NCI-H2171 treated with DMSO at 0.1 percent for 48 hours (cell line): ENCODE measurements around the gene CYB561D2.

ENCODE experiments used
- DNase-seq: peaks from one replicate; lab custom pipeline; 2025; lab: John Stamatoyannopoulos, UW

Gene CYB561D2

DNA sequence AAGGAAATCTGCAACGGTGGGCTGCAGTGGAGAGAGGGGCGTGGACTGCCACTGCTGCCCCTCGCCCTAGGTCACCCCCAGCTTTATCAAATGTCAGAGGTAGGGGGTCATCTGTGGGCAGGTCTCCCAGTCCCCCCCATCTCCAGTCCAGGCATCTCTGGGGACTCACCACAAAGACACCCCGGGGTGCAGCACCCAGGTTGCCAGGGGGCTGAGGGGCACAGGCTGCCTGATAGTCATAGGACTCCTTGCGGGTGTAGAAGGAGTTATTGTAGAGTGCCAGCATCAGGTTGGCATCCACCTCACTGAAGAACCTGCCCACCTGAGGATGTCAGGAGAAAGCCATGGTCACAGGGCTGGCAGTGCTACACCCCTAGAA lies 15.2 kb downstream of the CYB561D2 start:
- DNase-seq: no peak

DNA sequence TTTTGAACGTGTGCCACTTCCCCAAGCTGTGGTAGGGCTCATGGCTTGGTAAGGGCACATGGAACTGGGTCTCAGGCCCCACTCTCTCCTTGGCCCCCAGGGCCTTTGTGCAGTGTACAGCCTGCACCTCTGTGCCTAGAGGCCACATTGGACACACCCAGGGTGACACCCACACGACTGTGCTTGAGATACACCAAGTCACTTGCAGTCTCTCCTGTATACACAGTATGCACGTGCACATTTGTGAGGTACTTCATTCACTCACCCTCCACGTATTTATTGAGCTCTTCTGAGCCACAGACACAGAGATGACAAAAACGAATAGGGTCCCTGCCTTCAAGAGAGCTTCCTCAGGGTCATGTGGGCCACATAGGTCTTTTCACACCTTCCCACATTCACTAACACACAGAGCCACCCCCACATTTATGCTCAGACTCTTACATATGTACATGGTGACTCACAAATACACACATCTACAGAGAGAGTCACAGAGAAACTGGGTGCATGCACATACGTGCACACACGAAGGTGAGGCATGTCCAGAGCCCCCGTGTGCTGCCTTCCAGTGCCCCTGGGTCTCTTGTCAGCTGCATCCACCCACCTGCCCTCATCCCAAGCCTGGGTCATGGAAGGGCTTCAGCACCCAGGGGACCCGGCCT lies 18.5 kb downstream of the CYB561D2 start:
- no peak for DNase-seq

- peak; percentile 9 for DNase-seq
Measured at GRCh38 chr3:50370594-50370993, 19.9 kb downstream of the CYB561D2 start.

- no peak for DNase-seq
Measured at GRCh38 chr3:50371133-50371685, 20.5 kb downstream of the CYB561D2 start.

DNA sequence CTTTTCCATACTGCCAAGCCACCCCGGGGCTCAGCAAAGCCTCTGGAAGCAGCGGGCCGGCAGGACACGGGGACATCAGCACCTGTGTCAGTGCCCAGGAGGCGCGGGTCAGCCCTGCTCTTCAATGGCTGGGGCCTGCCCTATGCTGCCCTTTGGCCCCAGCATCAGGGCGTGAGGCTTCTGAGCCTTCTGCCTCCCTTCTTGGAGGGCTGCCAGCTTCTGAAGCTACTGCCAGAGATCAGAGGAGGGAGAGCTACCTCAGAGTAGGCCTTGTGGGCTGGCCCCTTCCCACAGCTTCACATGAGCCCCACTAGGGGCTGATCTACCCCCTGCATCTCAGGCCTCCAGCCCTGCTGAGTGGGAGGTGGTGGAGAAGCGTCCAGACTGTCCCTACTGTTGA lies 21.7 kb downstream of the CYB561D2 start:
- peak; percentile 18 for DNase-seq

DNA sequence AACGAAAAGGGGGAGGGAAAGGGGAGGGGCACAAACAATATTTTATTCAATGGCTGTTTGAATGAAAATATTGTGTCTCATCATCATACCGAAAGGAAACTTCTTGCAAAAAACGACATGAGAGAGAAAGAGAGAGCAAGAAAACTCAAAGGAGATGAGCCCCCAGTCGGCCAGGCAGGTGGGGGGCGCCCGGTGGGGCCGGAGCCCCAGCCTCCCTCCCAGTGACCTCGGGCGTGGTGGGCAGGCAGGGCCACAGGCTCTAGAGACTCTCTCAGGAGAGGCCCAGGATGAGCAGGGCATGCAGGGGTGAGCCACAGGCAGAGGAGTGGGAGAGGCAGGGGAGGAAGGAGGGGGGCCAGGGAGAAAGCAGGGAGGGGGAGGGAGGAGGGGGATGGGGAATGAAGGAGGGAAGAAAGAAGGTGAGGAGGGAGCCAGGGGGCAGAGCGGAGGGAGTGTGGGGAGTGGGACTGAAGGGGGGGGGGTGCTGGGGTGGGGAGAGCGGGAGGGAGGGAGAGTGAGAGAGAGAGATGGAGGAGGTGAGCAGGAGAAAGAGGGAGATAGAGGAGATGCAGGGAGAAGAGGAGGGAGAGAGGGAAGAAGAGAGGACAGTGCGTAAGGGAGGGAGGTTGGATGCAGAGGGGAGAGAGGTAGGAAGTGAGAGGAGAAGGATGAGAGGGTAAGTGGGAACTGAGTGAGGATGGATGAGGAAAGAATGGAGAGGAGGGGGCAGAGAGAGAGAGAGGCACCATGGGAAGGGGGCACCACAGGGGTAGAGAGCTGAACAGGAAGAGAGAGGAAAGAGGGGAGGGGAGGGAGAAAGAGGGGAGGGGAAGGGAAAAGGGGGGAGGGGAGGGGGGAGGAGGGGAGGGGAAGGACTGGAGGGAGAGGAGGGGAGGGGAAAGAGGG lies 22.7 kb downstream of the CYB561D2 start:
- no peak for DNase-seq

DNA sequence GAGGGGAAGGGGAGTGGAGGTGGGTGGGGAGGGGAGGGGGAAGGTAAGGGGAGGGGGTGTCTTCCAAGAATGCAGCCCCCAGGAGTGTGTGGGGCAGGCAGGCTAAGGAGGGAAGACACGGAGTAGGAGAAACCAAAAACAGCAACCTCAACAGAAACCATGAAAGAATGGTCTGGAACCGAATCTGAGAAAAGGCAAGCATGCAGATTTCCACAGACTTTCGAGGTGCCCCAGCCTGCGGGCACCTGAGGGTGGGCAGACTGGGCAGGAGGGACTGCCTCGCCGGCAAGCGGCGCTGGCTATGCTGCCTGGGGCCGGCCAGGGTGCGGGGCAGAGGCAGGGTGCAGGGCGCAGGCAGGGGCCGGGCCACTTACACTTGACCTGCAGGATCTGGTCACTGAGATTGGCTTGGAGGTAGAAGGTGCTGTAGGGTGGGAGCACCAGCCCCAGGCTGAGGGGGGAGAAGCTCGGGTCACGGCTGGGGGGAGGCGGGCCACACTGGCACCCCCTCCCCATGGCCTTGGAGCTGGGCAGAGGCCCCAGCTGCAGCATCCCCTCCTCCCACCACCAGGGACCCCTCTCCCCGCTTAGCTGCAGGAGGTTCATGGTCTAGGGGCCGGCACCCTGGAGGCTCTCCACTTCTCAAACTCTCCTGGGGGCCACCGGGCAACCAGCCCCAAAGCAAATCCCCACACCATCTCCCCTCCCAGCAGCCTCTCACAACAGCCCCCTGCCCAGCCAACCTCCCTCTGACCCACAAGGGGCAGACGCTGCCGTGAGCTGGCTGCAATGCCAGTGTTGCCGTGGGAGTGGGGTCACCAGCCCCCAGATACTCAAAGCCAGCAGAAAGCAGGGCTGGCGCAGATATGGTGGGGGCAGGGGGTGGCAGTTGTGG lies 23.9 kb downstream of the CYB561D2 start:
- no peak for DNase-seq

GRCh38 chr3:50375258-50375931 lies 24.7 kb downstream of the CYB561D2 start:
- DNase-seq: no peak

GRCh38 chr3:50378024-50378423 lies 27.4 kb downstream of the CYB561D2 start:
- DNase-seq: no peak

GRCh38 chr3:50378757-50379156 lies 28.1 kb downstream of the CYB561D2 start:
- no peak for DNase-seq

GRCh38 chr3:50380405-50381085 lies 29.9 kb downstream of the CYB561D2 start:
- DNase-seq: peak; percentile 48

GRCh38 chr3:50381383-50381782 lies 30.7 kb downstream of the CYB561D2 start:
- DNase-seq: peak; percentile 88

GRCh38 chr3:50382722-50383121 lies 32.1 kb downstream of the CYB561D2 start:
- DNase-seq: no peak

DNA sequence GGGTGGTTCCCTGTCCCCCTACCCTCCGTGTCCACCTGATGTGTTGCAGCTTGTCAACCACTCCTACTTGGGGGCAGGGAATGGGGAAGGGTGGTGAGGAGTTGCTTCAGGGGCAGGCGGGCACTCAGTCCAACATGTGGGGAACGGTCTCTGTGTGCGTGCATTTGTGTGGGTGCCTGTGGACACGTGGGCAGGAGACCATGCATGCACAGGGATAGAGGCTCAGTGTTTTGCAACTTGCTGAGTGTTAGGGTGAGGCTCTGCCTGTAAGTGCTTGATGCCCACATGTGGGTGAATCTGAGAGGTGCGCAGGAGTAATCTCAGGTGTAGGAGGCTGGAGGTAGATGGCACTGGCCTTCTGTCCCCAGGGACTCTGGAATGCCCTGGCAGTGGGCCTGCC lies 33.1 kb downstream of the CYB561D2 start:
- no peak for DNase-seq

- DNase-seq: no peak
Measured at GRCh38 chr3:50385754-50386153, 35.1 kb downstream of the CYB561D2 start.

DNA sequence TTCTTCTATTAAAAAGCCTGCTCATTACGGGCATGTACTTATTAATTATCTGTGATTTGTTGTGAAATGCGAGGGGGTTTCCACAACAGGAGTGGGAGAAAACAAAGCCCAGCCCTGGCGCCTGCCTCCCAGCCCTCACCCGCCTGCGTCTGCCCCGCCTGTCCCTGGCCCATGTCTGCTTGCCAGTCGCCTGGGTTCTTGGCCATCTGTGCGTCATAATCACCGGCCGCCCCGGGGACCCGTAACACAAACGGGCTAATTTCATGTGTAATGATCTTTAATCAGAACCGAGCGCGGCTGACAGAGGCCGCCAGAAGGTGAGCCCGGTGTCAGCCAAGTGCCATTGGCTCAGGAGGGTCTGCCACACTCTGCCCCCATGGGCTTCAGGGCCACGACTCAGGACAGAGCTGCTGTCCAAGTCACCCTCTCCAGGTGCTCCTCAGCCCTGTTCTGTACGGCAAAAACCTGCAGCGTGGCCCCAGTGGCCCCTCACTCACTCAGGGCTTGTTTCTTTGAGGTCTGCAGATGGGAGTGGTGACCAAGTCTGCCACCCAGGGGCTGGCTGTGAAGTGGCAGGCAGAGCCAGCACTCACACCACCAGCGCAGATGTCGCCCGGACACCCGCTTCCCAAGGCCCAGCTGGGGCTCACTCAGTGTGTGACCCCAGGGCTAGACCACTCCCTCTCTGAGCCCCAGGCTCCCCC lies 37.5 kb downstream of the CYB561D2 start:
- peak; percentile 29 for DNase-seq

GRCh38 chr3:50388720-50389413 lies 38.2 kb downstream of the CYB561D2 start:
- no peak for DNase-seq

GRCh38 chr3:50389414-50389767 lies 38.7 kb downstream of the CYB561D2 start:
- no peak for DNase-seq

GRCh38 chr3:50390508-50391224 lies 40.0 kb downstream of the CYB561D2 start:
- no peak for DNase-seq
